Stimulated activated naive CD8-positive, alpha-beta T cell treated with anti-CD3 and anti-CD28 coated beads, Interleukin-15, Interleukin-2, amounts not matched to agents 100 U/mL and 50 U/mL, for 24 hours (primary cell): ENCODE data around the gene IRAG1.

Experiments used
- ATAC-seq: fragments of 150-1000 bp; cut with Tn5 transposase; one replicate; pipeline ENCODE4 v1.10.0; 2021
- DNase-seq: peaks from one replicate; pipeline ENCODE4 v3.0.0; 2021

Gene IRAG1

GRCh38 chr11:10666556-10667520, 26.7 kb downstream of the IRAG1 start:
- no peak for DNase-seq
- no peak for ATAC-seq

DNA sequence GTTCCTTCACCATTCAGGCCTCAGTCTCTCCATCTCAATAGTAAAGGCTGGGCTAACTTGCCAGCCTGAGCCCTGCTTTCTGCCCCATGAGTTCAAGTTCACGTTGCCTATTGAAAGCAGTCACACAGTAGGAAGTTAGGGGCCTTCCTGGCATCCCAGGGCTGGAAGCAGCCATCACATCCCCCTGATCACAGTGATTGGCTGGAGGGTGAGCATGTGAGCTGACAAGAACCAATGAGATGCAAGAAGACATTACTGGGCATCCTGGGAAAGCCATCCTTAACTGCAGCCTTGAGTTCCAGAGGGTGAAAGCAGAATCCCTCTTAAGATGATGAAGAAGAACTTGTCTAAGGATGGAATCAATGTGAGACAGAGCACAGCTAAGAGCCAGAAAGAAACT, 29.1 kb downstream of the IRAG1 start:
- no peak for ATAC-seq
- DNase-seq = no peak

DNA sequence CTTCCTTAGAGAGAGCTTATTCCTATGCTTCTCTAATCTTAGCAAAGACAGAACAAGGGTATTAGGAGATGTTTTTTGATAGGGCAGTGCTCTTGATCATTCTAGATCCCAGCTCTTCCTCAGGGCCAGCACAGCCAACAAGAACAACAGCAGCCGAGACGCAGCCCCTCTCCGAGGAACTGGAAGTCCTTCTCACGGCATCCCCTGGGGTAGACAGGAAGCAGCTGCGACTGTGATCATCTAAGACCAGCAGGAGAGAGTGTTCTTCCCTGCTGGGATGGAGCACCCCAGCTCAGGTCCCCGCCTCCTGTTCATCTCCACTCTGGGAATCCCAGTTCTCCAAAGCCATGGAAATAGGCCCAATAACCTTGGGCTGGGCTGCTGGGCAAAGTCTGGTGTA, 29.6 kb downstream of the IRAG1 start:
- ATAC-seq (no peak), DNase-seq (no peak)

DNA sequence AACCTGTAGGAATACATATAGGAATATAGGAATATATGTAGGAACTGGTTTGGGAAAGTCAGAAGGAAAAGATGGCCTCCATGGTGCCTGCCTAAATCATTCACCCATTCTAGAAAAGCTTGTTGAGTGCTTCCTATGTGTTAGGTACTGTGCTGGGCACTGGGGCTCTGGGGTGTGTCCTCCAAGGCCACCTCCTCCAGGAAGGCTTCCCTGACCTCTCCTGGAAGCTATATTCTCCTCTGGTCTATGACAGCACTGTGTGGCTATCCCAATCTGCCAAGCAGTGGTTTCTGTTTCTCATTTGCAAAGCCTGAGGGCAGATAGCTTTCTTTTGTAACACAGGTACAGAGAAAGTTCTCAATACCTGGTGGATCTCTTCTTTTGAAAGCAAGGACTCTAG, 30.2 kb downstream of the IRAG1 start:
- ATAC-seq (no peak), DNase-seq (no peak)

GRCh38 chr11:10660323-10660722, 33.2 kb downstream of the IRAG1 start:
- no peak for ATAC-seq
- DNase-seq = no peak

GRCh38 chr11:10659339-10660216, 34.0 kb downstream of the IRAG1 start:
- ATAC-seq = peak; percentile 41

DNA sequence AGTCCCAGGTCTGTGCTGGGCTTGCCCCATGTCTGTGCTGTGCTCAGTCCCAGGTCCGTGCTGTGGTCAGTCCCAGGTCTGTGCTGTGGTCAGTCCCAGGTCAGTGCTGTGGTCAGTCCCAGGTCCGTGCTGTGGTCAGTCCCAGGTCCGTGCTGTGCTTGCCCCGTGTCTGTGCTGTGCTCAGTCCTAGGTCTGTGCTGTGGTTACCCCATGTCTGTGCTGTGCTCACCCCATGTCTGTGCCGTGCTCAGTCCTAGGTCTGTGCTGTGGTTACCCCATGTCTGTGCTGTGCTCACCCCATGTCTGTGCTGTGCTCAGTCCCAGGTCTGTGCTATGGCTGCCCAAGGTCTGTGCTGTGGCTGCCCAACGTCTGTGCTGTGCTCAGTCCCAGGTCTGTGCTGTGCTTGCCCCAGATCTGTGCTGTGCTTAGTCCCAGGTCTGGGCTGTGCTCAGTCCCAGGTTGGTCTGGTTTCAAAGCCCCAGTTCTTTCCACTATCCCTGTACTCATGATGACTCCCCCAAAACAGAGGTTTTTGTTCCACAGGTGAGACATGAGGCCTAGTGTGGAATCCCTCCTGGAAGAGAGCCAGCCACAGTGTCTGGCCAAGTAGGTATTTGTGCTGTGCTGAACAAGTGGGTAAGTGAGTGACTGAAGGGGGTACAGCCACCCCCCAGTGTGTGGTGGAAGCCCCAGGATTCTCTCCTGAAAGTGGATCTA, 34.8 kb downstream of the IRAG1 start:
- ATAC-seq (no peak), DNase-seq (no peak)

More at GRCh38 chr11:10659339-10660216, 34.0 kb downstream of the IRAG1 start:
- DNase-seq = no peak

DNA sequence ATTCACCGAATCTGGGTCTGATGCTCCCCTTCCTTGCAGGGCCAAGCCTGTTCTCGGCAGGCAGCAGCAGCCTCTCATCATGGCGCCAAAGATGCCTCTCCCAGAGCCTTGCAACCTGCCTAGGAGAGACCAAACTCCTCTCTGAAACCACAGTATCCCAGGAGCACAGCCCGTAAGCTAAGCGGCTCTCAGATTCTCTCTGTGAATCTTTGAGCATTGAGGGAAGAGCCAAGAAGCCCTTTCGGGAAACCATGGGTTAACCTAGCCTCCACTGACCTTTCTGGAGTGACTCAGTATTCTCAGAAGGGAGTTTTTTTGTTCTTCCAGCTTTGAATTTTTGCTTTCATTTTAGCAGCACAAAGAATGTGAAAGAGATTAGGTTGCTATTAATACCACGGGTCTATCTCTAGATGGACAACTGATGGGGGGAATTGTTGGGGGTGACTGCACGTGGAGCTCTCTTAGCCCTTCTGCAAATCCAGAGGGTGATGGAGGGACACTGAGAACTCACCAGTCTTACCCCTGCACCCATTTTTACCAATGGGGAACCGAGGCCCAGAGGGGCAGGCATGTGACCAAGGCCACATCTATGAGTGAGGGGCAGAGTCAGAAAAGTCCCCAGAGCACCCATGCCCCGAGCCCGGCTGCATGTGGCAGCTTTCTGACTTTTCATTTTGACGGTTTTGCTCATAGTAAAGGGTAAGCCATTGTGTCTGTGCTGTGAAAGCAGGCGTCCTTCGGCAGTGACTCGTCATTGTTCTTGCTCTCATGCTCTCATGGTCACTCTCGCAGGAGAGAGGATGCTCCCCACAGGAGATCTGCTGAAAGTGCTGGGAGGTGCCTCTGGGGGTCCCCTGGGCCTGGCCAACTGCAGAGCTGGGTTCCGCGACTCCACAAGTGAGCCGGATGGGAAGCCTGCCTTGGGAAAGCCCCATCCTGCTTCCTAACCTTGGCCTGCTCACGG, 36.0 kb downstream of the IRAG1 start:
- DNase-seq (peak; percentile 10), ATAC-seq (peak; percentile 74)

- ATAC-seq = no peak
These were observed 37.5 kb downstream of the IRAG1 start for GRCh38 chr11:10655943-10656576.

DNA sequence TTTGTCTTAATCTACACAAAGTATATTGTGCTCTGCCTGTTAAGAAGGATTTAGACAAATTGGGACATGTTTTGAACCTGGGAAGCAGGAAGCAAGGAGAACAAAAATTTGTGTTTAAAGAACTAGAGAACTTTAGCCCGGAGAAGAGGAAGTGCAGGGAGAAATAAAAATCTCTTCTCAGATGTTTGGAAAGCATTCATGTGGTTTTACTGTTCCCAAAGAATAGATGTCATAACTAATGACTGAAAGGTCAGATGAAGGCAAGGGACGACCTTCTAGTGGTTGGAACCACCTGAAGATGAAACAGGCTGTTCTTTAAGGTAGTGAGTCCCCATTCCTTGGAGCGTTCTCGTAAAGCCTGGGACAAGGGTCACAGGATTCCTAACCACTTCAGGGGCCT, 38.3 kb downstream of the IRAG1 start:
- ATAC-seq (no peak), DNase-seq (no peak)

More at GRCh38 chr11:10655943-10656576, 37.5 kb downstream of the IRAG1 start:
- no peak for DNase-seq

DNA sequence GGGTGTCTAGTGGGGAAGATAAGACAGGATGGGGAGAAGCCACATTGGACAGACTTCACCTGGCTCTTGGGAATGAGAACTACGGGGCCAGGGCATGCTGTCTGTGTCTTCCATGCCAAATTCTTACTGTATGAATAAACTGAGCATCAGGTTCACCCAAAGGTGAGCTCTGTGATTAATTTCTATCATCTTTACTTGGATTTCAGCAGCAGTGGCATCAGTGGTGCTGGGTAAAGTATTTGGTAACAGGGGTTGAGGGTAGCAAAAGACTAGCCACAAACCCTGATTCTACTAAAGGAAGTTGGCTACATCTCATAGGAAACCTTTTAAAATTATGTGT, 38.8 kb downstream of the IRAG1 start:
- DNase-seq = no peak
- no peak for ATAC-seq

DNA sequence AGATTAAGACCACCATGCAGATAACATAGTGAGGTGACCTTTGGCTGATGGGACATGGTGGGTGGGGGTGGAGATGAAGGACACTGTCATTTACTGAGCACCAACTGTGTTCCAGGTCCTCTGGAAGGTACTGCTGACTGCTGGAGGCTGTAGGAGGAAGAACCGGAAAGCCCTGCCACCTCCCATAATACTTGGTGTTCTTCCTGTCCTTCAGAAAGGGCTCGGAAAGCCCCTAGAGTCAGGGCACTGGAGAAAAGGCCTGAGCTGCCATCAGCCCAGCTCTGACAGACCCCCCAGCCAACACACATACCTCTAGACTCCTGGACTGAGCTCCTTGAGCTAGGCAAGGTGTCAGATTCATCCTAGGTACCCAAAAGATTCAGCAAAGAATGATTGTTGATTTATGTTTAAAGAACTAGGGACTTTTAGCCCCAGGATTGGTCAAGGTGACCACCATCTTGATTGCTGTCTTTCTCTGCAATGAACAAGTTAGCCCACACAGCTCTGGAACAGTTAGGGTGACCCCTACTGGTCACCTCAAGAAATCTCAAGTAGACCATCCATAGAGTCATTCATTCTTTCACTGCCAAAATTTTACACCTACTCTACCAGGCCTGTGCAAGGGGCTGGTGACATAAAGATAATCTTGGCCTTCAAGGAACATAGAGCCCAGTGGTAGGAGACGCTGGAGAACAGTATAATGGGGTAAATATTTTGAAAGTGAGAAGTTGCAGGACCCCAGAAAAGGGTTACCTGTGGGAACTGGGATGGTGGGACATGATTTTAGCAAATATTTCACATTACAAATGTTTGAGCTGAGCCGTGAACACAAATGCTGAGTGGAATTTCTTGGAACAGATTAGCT, 39.4 kb downstream of the IRAG1 start:
- DNase-seq = peak; percentile 28
- peak; percentile 60 for ATAC-seq

DNA sequence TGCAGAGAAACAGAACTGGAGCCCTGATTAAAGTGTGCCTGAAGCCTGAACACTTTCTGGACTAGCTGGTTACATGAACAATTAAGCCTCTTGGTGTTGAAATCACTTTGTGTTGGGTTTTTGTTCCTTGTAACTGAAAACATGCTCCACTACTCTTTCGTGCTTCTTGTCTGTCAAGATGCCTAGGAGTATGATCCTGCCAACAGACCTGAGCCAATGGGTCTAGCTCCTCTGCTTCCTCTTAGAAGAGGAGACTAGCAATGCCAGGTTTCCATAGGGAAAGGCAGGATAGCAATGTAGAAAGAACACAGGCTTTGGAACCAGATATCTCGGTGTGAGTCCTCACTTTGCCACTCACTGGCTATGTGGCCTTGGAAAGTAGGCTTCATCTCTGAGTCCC, 40.3 kb downstream of the IRAG1 start:
- DNase-seq (no peak), ATAC-seq (no peak)

DNA sequence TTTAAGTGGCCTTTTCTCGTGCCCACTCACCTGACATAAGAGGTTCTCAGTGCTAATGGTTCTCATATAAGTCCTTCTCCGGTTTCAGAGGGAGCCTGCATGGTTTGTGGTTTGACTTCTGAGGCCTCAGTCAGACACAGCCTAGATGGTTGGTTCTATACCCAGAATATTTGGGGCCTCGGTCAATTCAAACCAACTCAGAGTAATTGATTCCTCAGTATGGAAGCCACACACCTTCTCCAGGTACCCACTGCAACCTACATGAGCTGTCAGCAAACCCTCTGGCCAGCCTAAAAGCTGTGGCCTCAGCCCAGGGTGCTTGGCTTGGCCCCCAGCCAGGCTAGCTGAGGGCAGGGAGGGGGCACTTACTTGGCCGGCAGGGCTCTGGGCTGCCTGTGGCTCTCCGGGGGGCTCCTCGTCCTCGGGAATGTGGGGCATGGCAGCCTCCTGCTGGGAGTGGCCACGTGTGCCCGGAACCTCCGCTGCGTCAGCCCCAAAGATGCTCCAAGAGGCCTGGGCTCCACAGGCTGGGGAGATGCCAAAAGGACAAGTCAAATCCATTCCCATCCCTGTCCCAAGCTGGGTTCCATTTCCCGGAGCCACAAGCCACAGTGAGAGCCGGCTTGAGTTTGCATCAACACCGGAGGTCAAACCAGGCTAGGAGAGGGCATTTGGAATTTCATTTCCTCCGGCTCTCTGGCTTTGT, 41.7 kb downstream of the IRAG1 start:
- no peak for ATAC-seq
- DNase-seq = no peak

- DNase-seq (no peak), ATAC-seq (no peak)
These were observed 42.9 kb downstream of the IRAG1 start for GRCh38 chr11:10650630-10651029.

DNA sequence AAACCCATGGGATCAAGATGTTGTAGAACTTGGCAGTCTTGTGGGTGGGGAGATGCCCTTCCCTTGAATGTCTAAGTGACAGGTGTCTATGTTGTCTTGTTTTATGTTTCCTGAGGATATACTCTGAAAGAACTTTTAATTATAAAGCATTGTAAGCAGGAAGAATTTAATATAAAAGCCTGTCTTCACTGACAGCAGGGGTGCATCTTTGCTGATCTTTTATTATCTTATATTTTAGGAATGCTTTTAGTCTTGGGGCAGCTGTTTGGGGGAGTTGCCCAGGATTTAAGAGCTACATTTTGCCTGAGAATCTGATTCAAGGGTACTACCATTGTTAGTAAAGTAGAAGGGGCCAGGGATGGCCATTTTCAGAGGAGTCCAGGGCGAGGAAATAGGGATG, 43.4 kb downstream of the IRAG1 start:
- DNase-seq (no peak), ATAC-seq (no peak)

- DNase-seq = no peak
These were observed 44.7 kb downstream of the IRAG1 start for GRCh38 chr11:10648871-10649270.

DNA sequence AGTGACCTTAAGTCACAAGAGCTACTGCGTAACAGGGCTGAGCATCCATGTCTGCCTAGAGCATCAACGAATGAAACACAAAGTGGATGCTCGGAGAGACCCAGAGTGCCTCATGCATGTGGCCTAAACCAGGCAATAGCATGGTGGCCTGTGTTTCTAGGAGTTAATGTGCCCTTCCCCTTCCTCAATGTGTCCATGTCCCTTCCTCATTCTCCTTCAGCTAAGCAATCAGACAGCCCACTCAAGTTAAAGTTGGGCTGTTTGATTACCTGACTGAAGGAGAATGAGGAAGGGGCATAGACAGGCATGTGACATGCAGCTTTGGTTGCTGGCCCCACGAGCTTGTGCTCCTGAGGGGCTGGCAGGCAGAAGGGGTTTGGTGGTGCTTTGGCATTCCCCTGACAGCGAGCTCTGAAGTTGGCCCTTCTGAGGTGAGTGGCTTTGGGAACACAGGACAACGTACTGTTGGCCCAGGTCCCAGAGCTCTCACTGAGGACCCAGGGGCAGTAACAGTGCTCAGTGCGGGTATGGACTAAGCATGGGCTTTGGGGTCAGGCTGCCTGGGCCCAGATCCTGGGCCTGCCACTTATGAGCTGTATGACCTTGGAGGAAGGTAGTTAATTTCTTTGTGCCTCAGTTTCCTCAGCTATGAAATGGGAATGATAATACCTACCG, 46.7 kb downstream of the IRAG1 start:
- DNase-seq (no peak), ATAC-seq (no peak)

More at GRCh38 chr11:10648871-10649270, 44.7 kb downstream of the IRAG1 start:
- no peak for ATAC-seq
